WTC11 (cell line): Measurements from ENCODE around the gene MN1. TPM values are rescaled to one million over a fixed set of nuclear protein-coding genes. Genes with fewer than 3 reads are reported as not detected.

Experiments
- ATAC-seq: fragments of 200-7000 bp; cut with Tn5 transposase; 2 replicates; pipeline ENCODE4 v1.10.0; 2021; ENCODE audit warnings: mild to moderate bottlenecking, moderate library complexity
- CTCF ChIA-PET: fragments of 300-600 bp; sonication (Branson Sonifier 250); formaldehyde crosslinking; loops from one replicate; lab custom pipeline; 2021; ENCODE audit warnings: antibody characterized with exemption; lab: Charles Lee
- POLR2A ChIA-PET: fragments of 350-600 bp; sonication (Branson Sonifier 250); formaldehyde crosslinking; loops from one replicate; lab custom pipeline; 2021; ENCODE audit warnings: antibody characterized with exemption; lab: Charles Lee
- DNase-seq: peaks from one replicate; pipeline ENCODE4 v3.0.0; 2021; ENCODE audit warnings: low spot score
- H3K27ac Mint-ChIP-seq: 2 replicates; pipeline ENCODE4 v1.8.0; 2021; ENCODE audit warnings: mixed read lengths
- H3K27me3 Mint-ChIP-seq: 2 replicates; pipeline ENCODE4 v1.8.0; 2021; ENCODE audit warnings: low read depth, mild to moderate bottlenecking, moderate library complexity, mixed read lengths
- H3K36me3 Mint-ChIP-seq: 2 replicates; pipeline ENCODE4 v1.8.0; 2021; ENCODE audit warnings: mixed read lengths
- H3K4me1 Mint-ChIP-seq: 2 replicates; pipeline ENCODE4 v1.8.0; 2022; ENCODE audit warnings: mixed read lengths
- H3K4me3 Mint-ChIP-seq: 2 replicates; pipeline ENCODE4 v1.8.0; 2021; ENCODE audit warnings: mild to moderate bottlenecking, moderate library complexity, mixed read lengths
- H3K9me3 Mint-ChIP-seq: 2 replicates; pipeline ENCODE4 v1.8.0; 2021; ENCODE audit warnings: mixed read lengths
- AR ChIP-seq: fragments of 250-450 bp; sonication (Bioruptor Pico); IDR thresholded peaks from 2 replicates; pipeline ENCODE4 v1.9.0; 2021; ENCODE audit warnings: mild to moderate bottlenecking
- ATF1 ChIP-seq: sonication (generic); formaldehyde crosslinking; IDR thresholded peaks from 2 replicates; pipeline ENCODE4 v1.8.1; 2023; ENCODE audit warnings: mild to moderate bottlenecking, moderate library complexity, missing genetic modification reagents
- CBFB ChIP-seq: sonication (generic); formaldehyde crosslinking; IDR thresholded peaks from 2 replicates; pipeline ENCODE4 v1.8.1; 2022; ENCODE audit warnings: mild to moderate bottlenecking, low read depth, missing genetic modification reagents
- E2F1 ChIP-seq: sonication (generic); formaldehyde crosslinking; IDR thresholded peaks from 2 replicates; pipeline ENCODE4 v1.8.0; 2022; ENCODE audit warnings: mild to moderate bottlenecking, missing genetic modification reagents
- ELF4 ChIP-seq: sonication (generic); formaldehyde crosslinking; IDR thresholded peaks from 2 replicates; pipeline ENCODE4 v1.8.1; 2022; ENCODE audit warnings: low read depth, mild to moderate bottlenecking, moderate library complexity, missing genetic modification reagents
- EMX1 ChIP-seq: fragments of 250-450 bp; sonication (Bioruptor Pico); IDR thresholded peaks from 2 replicates; pipeline ENCODE4 v1.8.0; 2021; ENCODE audit warnings: mild to moderate bottlenecking
- ESRRA ChIP-seq: sonication (generic); formaldehyde crosslinking; IDR thresholded peaks from 2 replicates; pipeline ENCODE4 v1.8.1; 2022; ENCODE audit warnings: mild to moderate bottlenecking, missing genetic modification reagents, borderline replicate concordance
- ETV6 ChIP-seq: sonication (generic); formaldehyde crosslinking; IDR thresholded peaks from 2 replicates; pipeline ENCODE4 v1.8.1; 2022; ENCODE audit warnings: mild to moderate bottlenecking, missing genetic modification reagents
- GABPB1 ChIP-seq: sonication (generic); formaldehyde crosslinking; IDR thresholded peaks from 2 replicates; pipeline ENCODE4 v1.8.1; 2023; ENCODE audit warnings: mild to moderate bottlenecking, missing genetic modification reagents
- IRF2 ChIP-seq: sonication (generic); formaldehyde crosslinking; IDR thresholded peaks from 2 replicates; pipeline ENCODE4 v1.8.0; 2022; ENCODE audit warnings: low read depth, missing genetic modification reagents, borderline replicate concordance
- NFATC4 ChIP-seq: fragments of 250-450 bp; sonication (Bioruptor Pico); IDR thresholded peaks from 2 replicates; pipeline ENCODE4 v1.9.0; 2021; ENCODE audit warnings: mild to moderate bottlenecking
- NFYB ChIP-seq: sonication (generic); formaldehyde crosslinking; conservative IDR thresholded peaks from 2 replicates; pipeline ENCODE4 v1.8.0; 2022; ENCODE audit warnings: low read depth, missing genetic modification reagents
- SP1 ChIP-seq: sonication (generic); formaldehyde crosslinking; conservative IDR thresholded peaks from 2 replicates; pipeline ENCODE4 v1.8.1; 2022; ENCODE audit warnings: missing genetic modification reagents
- TCF7 ChIP-seq: sonication (generic); formaldehyde crosslinking; IDR thresholded peaks from 2 replicates; pipeline ENCODE4 v1.8.0; 2022; ENCODE audit warnings: mild to moderate bottlenecking, low read depth, missing genetic modification reagents, moderate library complexity
- USF1 ChIP-seq: sonication (generic); formaldehyde crosslinking; IDR thresholded peaks from 2 replicates; pipeline ENCODE4 v1.8.0; 2022; ENCODE audit warnings: mild to moderate bottlenecking, missing genetic modification reagents
- ZNF121 ChIP-seq: sonication (generic); formaldehyde crosslinking; IDR thresholded peaks from 2 replicates; pipeline ENCODE4 v1.8.0; 2023; ENCODE audit warnings: missing genetic modification reagents
- ZNF219 ChIP-seq: sonication (generic); formaldehyde crosslinking; IDR thresholded peaks from 2 replicates; pipeline ENCODE4 v1.8.0; 2023; ENCODE audit warnings: missing genetic modification reagents, mild to moderate bottlenecking, borderline replicate concordance
- ZNF232 ChIP-seq: sonication (generic); formaldehyde crosslinking; IDR thresholded peaks from 2 replicates; pipeline ENCODE4 v1.8.0; 2022; ENCODE audit warnings: mild to moderate bottlenecking, missing genetic modification reagents
- ZNF263 ChIP-seq: sonication (generic); formaldehyde crosslinking; IDR thresholded peaks from 2 replicates; pipeline ENCODE4 v1.8.1; 2022; ENCODE audit warnings: low read depth, mild to moderate bottlenecking, moderate library complexity, missing genetic modification reagents
- ZNF396 ChIP-seq: fragments of 250-450 bp; sonication (Bioruptor Pico); IDR thresholded peaks from 2 replicates; pipeline ENCODE4 v1.8.0; 2021; ENCODE audit warnings: mild to moderate bottlenecking, moderate library complexity, borderline replicate concordance
- ZNF671 ChIP-seq: fragments of 250-450 bp; sonication (Bioruptor Pico); IDR thresholded peaks from 2 replicates; pipeline ENCODE4 v1.8.0; 2021; ENCODE audit warnings: mild to moderate bottlenecking
- total RNA-seq: library from RNA; stranded (reverse); gene quantifications from 3 replicates; pipeline ENCODE4 v1.2.3, GENCODE V29; 2021
- TF ChIP-seq, protein P1 (sequence below): fragments of 250-450 bp; sonication (Bioruptor Pico); IDR thresholded peaks from 2 replicates; pipeline ENCODE4 v2.1.2; 2022; ENCODE audit warnings: mild to moderate bottlenecking, moderate library complexity
- TF ChIP-seq, protein P2 (sequence below): sonication (generic); formaldehyde crosslinking; IDR thresholded peaks from 2 replicates; pipeline ENCODE4 v1.8.1; 2023; ENCODE audit warnings: mild to moderate bottlenecking, missing genetic modification reagents
- TF ChIP-seq, protein P3 (sequence below): sonication (generic); formaldehyde crosslinking; IDR thresholded peaks from 2 replicates; pipeline ENCODE4 v1.8.1; 2022; ENCODE audit warnings: mild to moderate bottlenecking, missing genetic modification reagents, moderate library complexity, borderline replicate concordance
- TF ChIP-seq, protein P4 (sequence below): fragments of 250-450 bp; sonication (Bioruptor Pico); IDR thresholded peaks from 2 replicates; pipeline ENCODE4 v1.8.0; 2021; ENCODE audit warnings: mild to moderate bottlenecking

The MN1 gene
- total RNA-seq, 1 experiment from 2014 or later = 21.3 TPM

DNA sequence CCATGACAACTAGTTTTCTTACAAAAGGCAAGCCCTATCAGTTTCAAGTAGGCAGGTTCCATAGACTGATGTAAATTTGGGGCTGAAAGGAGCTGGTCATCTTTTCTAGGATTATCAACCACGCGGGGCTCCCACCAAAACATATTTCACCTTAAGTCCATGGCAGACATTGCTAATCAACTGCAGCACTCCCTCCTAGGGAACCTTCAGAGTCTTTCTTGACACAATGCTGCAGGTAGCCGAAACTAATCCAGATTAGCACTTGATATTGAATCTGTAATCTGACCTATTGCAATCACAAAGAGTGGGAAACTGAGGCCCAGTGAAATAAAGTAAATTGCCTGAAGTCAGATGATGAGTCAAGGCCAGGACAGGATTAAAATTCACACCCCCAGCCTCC is 32.5 kb downstream of the MN1 start:
- no peak for TF ChIP-seq NFYB (CRISPR knock-in tag)
- no peak for TF ChIP-seq GABPB1 (CRISPR knock-in tag)
- no peak for TF ChIP-seq TCF7 (CRISPR knock-in tag)
- TF ChIP-seq, protein P1, sequence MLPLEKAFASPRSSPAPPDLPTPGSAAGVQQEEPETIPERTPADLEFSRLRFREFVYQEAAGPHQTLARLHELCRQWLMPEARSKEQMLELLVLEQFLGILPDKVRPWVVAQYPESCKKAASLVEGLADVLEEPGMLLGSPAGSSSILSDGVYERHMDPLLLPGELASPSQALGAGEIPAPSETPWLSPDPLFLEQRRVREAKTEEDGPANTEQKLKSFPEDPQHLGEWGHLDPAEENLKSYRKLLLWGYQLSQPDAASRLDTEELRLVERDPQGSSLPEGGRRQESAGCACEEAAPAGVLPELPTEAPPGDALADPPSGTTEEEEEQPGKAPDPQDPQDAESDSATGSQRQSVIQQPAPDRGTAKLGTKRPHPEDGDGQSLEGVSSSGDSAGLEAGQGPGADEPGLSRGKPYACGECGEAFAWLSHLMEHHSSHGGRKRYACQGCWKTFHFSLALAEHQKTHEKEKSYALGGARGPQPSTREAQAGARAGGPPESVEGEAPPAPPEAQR (CRISPR knock-in tag) = no peak
- no peak for TF ChIP-seq AR (CRISPR knock-in tag)
- no peak for TF ChIP-seq ZNF232 (CRISPR knock-in tag)
- TF ChIP-seq ELF4 (CRISPR knock-in tag) = no peak
- no peak for TF ChIP-seq NFATC4 (CRISPR knock-in tag)
- no peak for TF ChIP-seq EMX1 (CRISPR knock-in tag)
- TF ChIP-seq ZNF671 = no peak
- TF ChIP-seq, protein P2, sequence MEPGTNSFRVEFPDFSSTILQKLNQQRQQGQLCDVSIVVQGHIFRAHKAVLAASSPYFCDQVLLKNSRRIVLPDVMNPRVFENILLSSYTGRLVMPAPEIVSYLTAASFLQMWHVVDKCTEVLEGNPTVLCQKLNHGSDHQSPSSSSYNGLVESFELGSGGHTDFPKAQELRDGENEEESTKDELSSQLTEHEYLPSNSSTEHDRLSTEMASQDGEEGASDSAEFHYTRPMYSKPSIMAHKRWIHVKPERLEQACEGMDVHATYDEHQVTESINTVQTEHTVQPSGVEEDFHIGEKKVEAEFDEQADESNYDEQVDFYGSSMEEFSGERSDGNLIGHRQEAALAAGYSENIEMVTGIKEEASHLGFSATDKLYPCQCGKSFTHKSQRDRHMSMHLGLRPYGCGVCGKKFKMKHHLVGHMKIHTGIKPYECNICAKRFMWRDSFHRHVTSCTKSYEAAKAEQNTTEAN (CRISPR knock-in tag) = no peak
- TF ChIP-seq, protein P3, sequence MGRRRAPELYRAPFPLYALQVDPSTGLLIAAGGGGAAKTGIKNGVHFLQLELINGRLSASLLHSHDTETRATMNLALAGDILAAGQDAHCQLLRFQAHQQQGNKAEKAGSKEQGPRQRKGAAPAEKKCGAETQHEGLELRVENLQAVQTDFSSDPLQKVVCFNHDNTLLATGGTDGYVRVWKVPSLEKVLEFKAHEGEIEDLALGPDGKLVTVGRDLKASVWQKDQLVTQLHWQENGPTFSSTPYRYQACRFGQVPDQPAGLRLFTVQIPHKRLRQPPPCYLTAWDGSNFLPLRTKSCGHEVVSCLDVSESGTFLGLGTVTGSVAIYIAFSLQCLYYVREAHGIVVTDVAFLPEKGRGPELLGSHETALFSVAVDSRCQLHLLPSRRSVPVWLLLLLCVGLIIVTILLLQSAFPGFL (CRISPR knock-in tag) = no peak
- TF ChIP-seq, protein P4, sequence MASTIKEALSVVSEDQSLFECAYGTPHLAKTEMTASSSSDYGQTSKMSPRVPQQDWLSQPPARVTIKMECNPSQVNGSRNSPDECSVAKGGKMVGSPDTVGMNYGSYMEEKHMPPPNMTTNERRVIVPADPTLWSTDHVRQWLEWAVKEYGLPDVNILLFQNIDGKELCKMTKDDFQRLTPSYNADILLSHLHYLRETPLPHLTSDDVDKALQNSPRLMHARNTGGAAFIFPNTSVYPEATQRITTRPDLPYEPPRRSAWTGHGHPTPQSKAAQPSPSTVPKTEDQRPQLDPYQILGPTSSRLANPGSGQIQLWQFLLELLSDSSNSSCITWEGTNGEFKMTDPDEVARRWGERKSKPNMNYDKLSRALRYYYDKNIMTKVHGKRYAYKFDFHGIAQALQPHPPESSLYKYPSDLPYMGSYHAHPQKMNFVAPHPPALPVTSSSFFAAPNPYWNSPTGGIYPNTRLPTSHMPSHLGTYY (CRISPR knock-in tag) = no peak
- TF ChIP-seq ETV6 (CRISPR knock-in tag) = no peak
- TF ChIP-seq CBFB = no peak
- DNase-seq (no peak), ATAC-seq (no peak)
- peaks cover 31% of the 10 kb centered on the region for H3K4me1 Mint-ChIP-seq
- H3K27me3 Mint-ChIP-seq = no peaks in the 10 kb centered on the region; the same call in 1 of the 2 replicates
- ChIA-PET CTCF (no interaction called here), POLR2A (no interaction called here)
- H3K27ac Mint-ChIP-seq = no peak overlapping the region
- H3K9me3 Mint-ChIP-seq = no peaks in the 10 kb centered on the region
- no peak overlapping the region for H3K4me3 Mint-ChIP-seq
- no peaks in the 10 kb centered on the region for H3K36me3 Mint-ChIP-seq

- POLR2A ChIA-PET = no interaction called here
- H3K27me3 Mint-ChIP-seq = no peaks in the 10 kb centered on the region; the same call in 1 of the 2 replicates
- H3K4me3 Mint-ChIP-seq = no peak overlapping the region
- H3K36me3 Mint-ChIP-seq = no peaks in the 10 kb centered on the region
- peaks cover 22% of the 10 kb centered on the region for H3K4me1 Mint-ChIP-seq
- CTCF ChIA-PET = interaction anchor here (1.4 kb wide), 1 partner anchor 20 kb away, joined by 5 read pairs; no protein-coding TSS in a partner anchor
- ATAC-seq (no peak), DNase-seq (no peak)
- no peak overlapping the region for H3K27ac Mint-ChIP-seq
- no peaks in the 10 kb centered on the region for H3K9me3 Mint-ChIP-seq
- TF ChIP-seq ETV6 (CRISPR knock-in tag) (no peak), E2F1 (CRISPR knock-in tag) (no peak), ATF1 (CRISPR knock-in tag) (no peak), USF1 (CRISPR knock-in tag) (no peak), ESRRA (CRISPR knock-in tag) (no peak), ZNF396 (CRISPR knock-in tag) (no peak), SP1 (CRISPR knock-in tag) (no peak), IRF2 (CRISPR knock-in tag) (no peak), ZNF219 (CRISPR knock-in tag) (no peak), ZNF263 (CRISPR knock-in tag) (no peak), ZNF121 (CRISPR knock-in tag) (no peak)
- TF ChIP-seq, protein P2 (CRISPR knock-in tag) = no peak
Observed at GRCh38 chr22:27768027-27768653, 33.4 kb downstream of the MN1 start.
